Mucosa of rectum (tissue), 2 donors: ENCODE results near the gene LRATD1.

ENCODE experiments used
- H3K27ac ChIP-seq, 2 donors: one replicate each; pipeline ENCODE4 v1.7.0; 2013; ENCODE audit warnings: inconsistent platforms in 2 of 2, low read depth in 2 of 2, low read length in 2 of 2
- H3K27me3 ChIP-seq, 2 donors: one replicate each; pipeline ENCODE4 v1.7.0; 2013; ENCODE audit warnings: low read length in 2 of 2; ENCODE audit not compliant: control insufficient read depth in 2 of 2, insufficient read depth in 2 of 2
- H3K36me3 ChIP-seq, 2 donors: one replicate each; pipeline ENCODE4 v1.7.0; 2013; ENCODE audit warnings: low read length in 2 of 2; ENCODE audit not compliant: control insufficient read depth in 2 of 2, insufficient read depth in 2 of 2
- H3K4me1 ChIP-seq, 2 donors: one replicate each; pipeline ENCODE4 v1.7.0; 2013; ENCODE audit warnings: low read length in 2 of 2, mild to moderate bottlenecking in 1 of 2; ENCODE audit not compliant: control insufficient read depth in 2 of 2, insufficient read depth in 2 of 2
- H3K4me3 ChIP-seq, 2 donors: one replicate each; pipeline ENCODE4 v1.7.0; 2013; ENCODE audit warnings: low read length in 2 of 2
- H3K9ac ChIP-seq, 2 donors: one replicate each; pipeline ENCODE4 v1.7.0; 2013; ENCODE audit warnings: low read length in 2 of 2, low read depth in 1 of 2, mild to moderate bottlenecking in 1 of 2
- H3K9me3 ChIP-seq, 2 donors: one replicate each; pipeline ENCODE4 v1.7.0; 2013; ENCODE audit warnings: low read length in 2 of 2; ENCODE audit not compliant: control insufficient read depth in 2 of 2
- donor health status: healthy.
- donor health status: Normal muscosa, but diverticular disease.

LRATD1 gene

GRCh38 chr2:14631406-14632040, 994 bp upstream of the LRATD1 start:
- peak overlapping the region; percentile 14 to 67 for H3K4me3 ChIP-seq
- H3K9me3 ChIP-seq, result no peaks in the 10 kb centered on the region
- no peaks in the 10 kb centered on the region for H3K36me3 ChIP-seq
- peak overlapping the region; percentile 73 to 84 for H3K27ac ChIP-seq
- H3K4me1 ChIP-seq, result peaks cover 0 to 32% of the 10 kb centered on the region in 2 donors
- H3K9ac ChIP-seq, result peak overlapping the region in 1 of 2 donors; percentile 88
- H3K27me3 ChIP-seq, result no peaks in the 10 kb centered on the region

- Histone ChIP-seq H3K36me3 (no peaks in the 10 kb centered on the region), H3K9ac (peak overlapping the region; percentile 53 to 88), H3K9me3 (no peaks in the 10 kb centered on the region), H3K27me3 (no peaks in the 10 kb centered on the region), H3K4me3 (peak overlapping the region; percentile 85 to 86), H3K27ac (peak overlapping the region; percentile 78 to 81), H3K4me1 (peaks cover 0 to 33% of the 10 kb centered on the region in 2 donors)
Observed at GRCh38 chr2:14633061-14633460, 544 bp downstream of the LRATD1 start.

- H3K27ac ChIP-seq, result peak overlapping the region; percentile 78 to 81
- H3K27me3 ChIP-seq, result no peaks in the 10 kb centered on the region
- peak overlapping the region; percentile 85 to 86 for H3K4me3 ChIP-seq
- H3K9me3 ChIP-seq, result no peaks in the 10 kb centered on the region
- H3K4me1 ChIP-seq, result peaks cover 0 to 28% of the 10 kb centered on the region in 2 donors
- peak overlapping the region; percentile 53 to 88 for H3K9ac ChIP-seq
- H3K36me3 ChIP-seq, result no peaks in the 10 kb centered on the region
Observed at GRCh38 chr2:14633461-14634181, 1.1 kb downstream of the LRATD1 start.

- Histone ChIP-seq H3K36me3 (no peaks in the 10 kb centered on the region), H3K27me3 (no peaks in the 10 kb centered on the region), H3K4me1 (peaks cover 0 to 24% of the 10 kb centered on the region in 2 donors), H3K9ac (peak overlapping the region; percentile 53 to 88), H3K4me3 (peak overlapping the region; percentile 85 to 86), H3K27ac (peak overlapping the region; percentile 78 to 81), H3K9me3 (no peaks in the 10 kb centered on the region)
Observed at GRCh38 chr2:14634182-14634488, 1.6 kb downstream of the LRATD1 start.

GRCh38 chr2:14634489-14635390, 2.2 kb downstream of the LRATD1 start:
- Histone ChIP-seq H3K9me3 (no peaks in the 10 kb centered on the region), H3K9ac (peak overlapping the region; percentile 68 to 88), H3K4me3 (peak overlapping the region; percentile 85 to 86), H3K27me3 (no peaks in the 10 kb centered on the region), H3K36me3 (no peaks in the 10 kb centered on the region), H3K4me1 (peaks cover 0 to 19% of the 10 kb centered on the region in 2 donors), H3K27ac (peak overlapping the region; percentile 78 to 81)

DNA sequence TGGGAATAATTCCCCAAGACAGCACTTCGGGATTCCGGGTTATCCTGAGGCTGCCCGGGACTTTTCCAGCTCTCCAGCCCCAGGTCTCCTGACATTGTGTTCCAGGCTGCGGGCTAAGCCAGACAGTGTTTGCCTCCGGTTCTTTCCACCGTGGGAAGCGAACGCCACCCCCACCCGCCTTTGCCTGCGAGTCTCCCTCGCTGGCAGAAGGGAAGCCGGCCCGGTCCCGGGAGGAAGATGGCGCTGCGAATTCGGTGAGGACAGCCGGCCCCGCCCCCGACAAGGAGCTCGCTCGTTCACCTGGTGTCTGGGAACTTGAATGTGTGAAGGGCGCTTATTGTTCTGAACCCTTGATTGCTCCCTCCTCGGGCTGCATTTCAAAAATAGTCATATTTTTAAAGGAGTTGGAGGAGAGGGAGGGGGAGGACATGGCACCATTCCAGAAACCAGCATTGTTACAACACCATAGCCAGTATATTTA, 2.9 kb downstream of the LRATD1 start:
- H3K4me1 ChIP-seq, result peaks cover 0 to 19% of the 10 kb centered on the region in 2 donors
- H3K27ac ChIP-seq, result peak overlapping the region; percentile 78 to 81
- peak overlapping the region; percentile 85 to 86 for H3K4me3 ChIP-seq
- H3K27me3 ChIP-seq, result no peaks in the 10 kb centered on the region
- H3K9me3 ChIP-seq, result no peaks in the 10 kb centered on the region
- H3K9ac ChIP-seq, result peak overlapping the region; percentile 68 to 88
- no peaks in the 10 kb centered on the region for H3K36me3 ChIP-seq

GRCh38 chr2:14638488-14638887, 6.0 kb downstream of the LRATD1 start:
- H3K27me3 ChIP-seq, result no peaks in the 10 kb centered on the region

DNA sequence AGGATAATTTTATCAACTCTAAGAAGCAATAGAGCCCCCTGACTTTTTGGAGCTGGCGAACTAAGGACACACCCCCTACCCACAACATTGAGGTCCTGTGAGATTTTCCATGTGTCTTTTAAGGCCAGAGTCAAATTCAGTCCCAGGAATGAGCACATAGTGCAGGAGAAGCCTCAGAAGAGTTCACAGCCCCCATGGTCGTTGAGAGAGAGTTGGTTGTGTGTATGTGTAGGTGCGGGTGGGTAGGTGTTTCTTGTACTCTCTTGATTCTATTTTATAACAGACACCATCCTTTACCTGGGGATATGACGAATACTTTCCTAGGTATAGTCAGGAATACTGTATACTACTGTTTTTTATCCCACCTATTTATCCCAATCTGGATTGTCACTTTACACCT, 8.6 kb downstream of the LRATD1 start:
- H3K9ac ChIP-seq, result no peak overlapping the region
- peaks cover 0 to 8% of the 10 kb centered on the region in 2 donors for H3K36me3 ChIP-seq
- peaks cover 0 to 6% of the 10 kb centered on the region in 2 donors for H3K4me1 ChIP-seq
- no peak overlapping the region for H3K4me3 ChIP-seq
- H3K27ac ChIP-seq, result no peak overlapping the region
- no peaks in the 10 kb centered on the region for H3K27me3 ChIP-seq
- no peaks in the 10 kb centered on the region for H3K9me3 ChIP-seq

More at GRCh38 chr2:14638488-14638887, 6.0 kb downstream of the LRATD1 start:
- Histone ChIP-seq H3K9ac (no peak overlapping the region), H3K4me1 (peaks cover 0 to 9% of the 10 kb centered on the region in 2 donors), H3K27ac (no peak overlapping the region), H3K36me3 (peaks cover 0 to 4% of the 10 kb centered on the region in 2 donors), H3K9me3 (no peaks in the 10 kb centered on the region), H3K4me3 (no peak overlapping the region)

- H3K27me3 ChIP-seq, result no peaks in the 10 kb centered on the region
- no peak overlapping the region for H3K27ac ChIP-seq
- no peak overlapping the region for H3K9ac ChIP-seq
- H3K4me3 ChIP-seq, result no peak overlapping the region
- H3K36me3 ChIP-seq, result peaks cover 0 to 12% of the 10 kb centered on the region in 2 donors
- H3K4me1 ChIP-seq, result peaks cover 0 to 2% of the 10 kb centered on the region in 2 donors
- no peaks in the 10 kb centered on the region for H3K9me3 ChIP-seq
Observed at GRCh38 chr2:14642499-14642898, 10.0 kb downstream of the LRATD1 start.
